Loucy (cell line): ENCODE results near the gene TGFBI.

Source experiments
- H2AFZ ChIP-seq: fragments of 200-600 bp; sonication (generic); 2 replicates; pipeline ENCODE4 v1.6.0; 2016; ENCODE audit warnings: antibody characterized with exemption, mild to moderate bottlenecking, low read length, moderate library complexity
- H3F3A ChIP-seq: fragments of 200-600 bp; 2 replicates; pipeline ENCODE4 v1.6.0; 2016; ENCODE audit warnings: antibody characterized with exemption, low read depth, mild to moderate bottlenecking
- H3K27me3 ChIP-seq: fragments of 200-600 bp; sonication (generic); 2 replicates; pipeline ENCODE4 v1.6.1; 2014; ENCODE audit warnings: low read length, mild to moderate bottlenecking; ENCODE audit not compliant: insufficient read depth, poor library complexity, severe bottlenecking
- H3K36me3 ChIP-seq: fragments of 200-600 bp; sonication (generic); 2 replicates; pipeline ENCODE4 v1.6.1; 2016; ENCODE audit warnings: low read length; ENCODE audit not compliant: insufficient read depth
- H3K4me1 ChIP-seq: fragments of 200-600 bp; sonication (generic); 2 replicates; pipeline ENCODE4 v1.5.1; 2014; ENCODE audit warnings: low read length, mild to moderate bottlenecking; ENCODE audit not compliant: insufficient read depth, poor library complexity, severe bottlenecking
- H3K4me2 ChIP-seq: fragments of 200-600 bp; sonication (generic); 2 replicates; pipeline ENCODE4 v1.6.0; 2014; ENCODE audit warnings: antibody characterized with exemption, low read length, low read depth, mild to moderate bottlenecking; ENCODE audit not compliant: poor library complexity, severe bottlenecking
- H3K4me3 ChIP-seq: fragments of 200-600 bp; sonication (generic); 2 replicates; pipeline ENCODE4 v1.5.1; 2014; ENCODE audit warnings: low read length, mild to moderate bottlenecking, mixed read lengths; ENCODE audit not compliant: poor library complexity, severe bottlenecking
- H3K79me2 ChIP-seq: fragments of 200-600 bp; sonication (generic); 2 replicates; pipeline ENCODE4 v1.6.1; 2014; ENCODE audit warnings: low read length; ENCODE audit not compliant: insufficient read depth
- H3K9ac ChIP-seq: fragments of 200-600 bp; sonication (generic); 2 replicates; pipeline ENCODE4 v1.6.0; 2014; ENCODE audit warnings: mild to moderate bottlenecking, low read depth, low read length, moderate library complexity; ENCODE audit not compliant: poor library complexity, severe bottlenecking
- H3K9me2 ChIP-seq: fragments of 200-600 bp; sonication (generic); replicated peaks from 2 replicates; pipeline ENCODE4 v1.6.1; 2016; ENCODE audit warnings: low read depth, low read length, mixed read lengths
- H3K9me3 ChIP-seq: fragments of 200-600 bp; sonication (generic); 2 replicates; pipeline ENCODE4 v1.6.1; 2014; ENCODE audit warnings: mild to moderate bottlenecking, antibody characterized with exemption, low read length, low read depth; ENCODE audit not compliant: insufficient read depth
- H4K20me1 ChIP-seq: fragments of 200-600 bp; sonication (generic); 2 replicates; pipeline ENCODE4 v1.6.0; 2014; ENCODE audit warnings: antibody characterized with exemption, low read length, mild to moderate bottlenecking; ENCODE audit not compliant: insufficient read depth, poor library complexity, severe bottlenecking
- CTCF ChIP-seq: fragments of 200-600 bp; sonication (generic); conservative IDR thresholded peaks from 2 replicates; pipeline ENCODE4 v1.5.1; 2014; ENCODE audit warnings: mild to moderate bottlenecking, antibody characterized with exemption, low read length
- EZH2phosphoT487 ChIP-seq: fragments of 200-600 bp; IDR thresholded peaks from 2 replicates; pipeline ENCODE4 v1.6.1; 2018; ENCODE audit warnings: antibody characterized with exemption, mild to moderate bottlenecking, moderate library complexity, borderline replicate concordance

TGFBI gene

GRCh38 chr5:136030252-136030651 is 1.5 kb downstream of the TGFBI start:
- Histone ChIP-seq H3K9me2 (no peaks in the 10 kb centered on the region), H3F3A (no peaks in the 10 kb centered on the region), H3K9ac (no peak overlapping the region), H3K4me2 (no peak overlapping the region), H3K9me3 (no peaks in the 10 kb centered on the region), H2AFZ (no peak overlapping the region), H3K4me1 (peaks cover 28% of the 10 kb centered on the region), H3K4me3 (no peak overlapping the region), H3K27me3 (no peaks in the 10 kb centered on the region), H3K79me2 (no peaks in the 10 kb centered on the region), H3K36me3 (no peaks in the 10 kb centered on the region), H4K20me1 (no peaks in the 10 kb centered on the region)
- TF ChIP-seq CTCF (no peak), EZH2phosphoT487 (no peak)

GRCh38 chr5:136030956-136031611 is 2.3 kb downstream of the TGFBI start:
- H3K9me3 ChIP-seq, result no peaks in the 10 kb centered on the region
- no peaks in the 10 kb centered on the region for H3K9me2 ChIP-seq
- TF ChIP-seq CTCF (no peak), EZH2phosphoT487 (no peak)
- no peaks in the 10 kb centered on the region for H3F3A ChIP-seq
- no peaks in the 10 kb centered on the region for H4K20me1 ChIP-seq
- H2AFZ ChIP-seq, result no peak overlapping the region
- no peaks in the 10 kb centered on the region for H3K36me3 ChIP-seq
- H3K9ac ChIP-seq, result no peak overlapping the region
- H3K79me2 ChIP-seq, result no peaks in the 10 kb centered on the region
- H3K4me2 ChIP-seq, result no peak overlapping the region
- no peaks in the 10 kb centered on the region for H3K27me3 ChIP-seq
- peaks cover 33% of the 10 kb centered on the region for H3K4me1 ChIP-seq
- H3K4me3 ChIP-seq, result no peak overlapping the region

- Histone ChIP-seq H3K4me3 (no peak overlapping the region), H2AFZ (no peak overlapping the region), H3K9me3 (no peaks in the 10 kb centered on the region), H3K36me3 (no peaks in the 10 kb centered on the region), H3F3A (peaks cover 2% of the 10 kb centered on the region; the same call in 1 of the 2 replicates), H3K27me3 (no peaks in the 10 kb centered on the region), H3K9me2 (no peaks in the 10 kb centered on the region), H3K4me2 (peak overlapping the region; percentile 37), H4K20me1 (no peaks in the 10 kb centered on the region), H3K79me2 (no peaks in the 10 kb centered on the region), H3K4me1 (peaks cover 40% of the 10 kb centered on the region), H3K9ac (no peak overlapping the region)
- TF ChIP-seq EZH2phosphoT487 (no peak), CTCF (no peak)
Observed at GRCh38 chr5:136031711-136032110, 2.9 kb downstream of the TGFBI start.
